Tibial nerve (tissue), 4 donors: ENCODE data around the gene SLCO3A1. TPM values are rescaled to one million over a fixed set of nuclear protein-coding genes. Genes with fewer than 3 reads are reported as not detected.
"Not testable (repeated sequence)": the region's sequence is repeated elsewhere in the genome, so short reads cannot be mapped to it uniquely, and the experiment has no call there.

ENCODE experiments used
- DNase-seq, 2 donors: peaks; one replicate each; pipeline ENCODE4 v3.0.0-alpha.2; 2019; ENCODE audit warnings: low spot score in 2 of 2
- H3K27ac ChIP-seq, 4 donors: fragments of 200-600 bp; sonication (generic) in 3 of 4; one replicate each; pipeline ENCODE4 v1.5.1; 2017 to 2019; ENCODE audit warnings: mild to moderate bottlenecking in 1 of 4
- H3K27me3 ChIP-seq, 2 donors: fragments of 200-600 bp; sonication (generic) in 1 of 2; one replicate each; pipeline versions ENCODE4 v1.5.1 to v1.6.0; 2017 to 2019
- H3K36me3 ChIP-seq, 3 donors: fragments of 200-600 bp; sonication (generic); one replicate each; pipeline ENCODE4 v1.5.1; 2018 to 2019
- H3K4me1 ChIP-seq, 4 donors: fragments of 200-600 bp; sonication (generic) in 3 of 4; one replicate each; pipeline ENCODE4 v1.5.1; 2017 to 2019
- H3K4me3 ChIP-seq, 4 donors: fragments of 200-600 bp; sonication (generic) in 3 of 4; one replicate each; pipeline ENCODE4 v1.5.1; 2017 to 2019; ENCODE audit warnings: mild to moderate bottlenecking in 1 of 4, moderate library complexity in 1 of 4
- H3K9me3 ChIP-seq, 4 donors: fragments of 200-600 bp; sonication (generic) in 3 of 4; one replicate each; pipeline ENCODE4 v1.5.1; 2017 to 2019
- CTCF ChIP-seq, 5 experiments: fragments of 200-600 bp in 3 of 5; fragments of 450-650 bp in 2 of 5; sonication (generic) in 3 of 5; IDR thresholded peaks; one replicate each; pipeline ENCODE4 v1.5.1; 2016 to 2019; ENCODE audit warnings: antibody characterized with exemption in 5 of 5, mild to moderate bottlenecking in 3 of 5, moderate library complexity in 2 of 5
- EP300 ChIP-seq, 2 donors: sonication (generic); formaldehyde crosslinking; IDR thresholded peaks; one replicate each; pipeline ENCODE4 v1.6.1; 2017; ENCODE audit warnings: antibody characterized with exemption in 2 of 2, mild to moderate bottlenecking in 1 of 2
- POLR2A ChIP-seq, 2 donors: fragments of 450-650 bp; IDR thresholded peaks; one replicate each; pipeline ENCODE4 v1.6.1; 2017; ENCODE audit warnings: antibody characterized with exemption in 2 of 2, mild to moderate bottlenecking in 2 of 2, moderate library complexity in 2 of 2
- WGBS, 2 donors: methylation state at CpG; one replicate each; pipeline ENCODE4 v1.1.5; 2018; 5-methylcytosine and 5-hydroxymethylcytosine counted together
- total RNA-seq, 4 donors: library from RNA; depleted of rRNA; stranded (reverse); fragments of >200 nt; gene quantifications; one replicate each; pipeline ENCODE4 v1.1.0, GENCODE V29; 2016

Gene SLCO3A1
- total RNA-seq, 4 donors from 2014 or later, result 13.8 to 20.2 (median 14.3) TPM

GRCh38 chr15:92200891-92201290, 347.4 kb downstream of the SLCO3A1 start:
- Histone ChIP-seq H3K4me1 (peaks cover 0 to 6% (median 0%) of the 10 kb centered on the region in 4 donors), H3K4me3 (no peak overlapping the region), H3K36me3 (no peaks in the 10 kb centered on the region), H3K9me3 (peaks cover 0 to 12% (median 0%) of the 10 kb centered on the region in 4 donors), H3K27me3 (no peaks in the 10 kb centered on the region), H3K27ac (no peak overlapping the region)
- no peak for DNase-seq
- WGBS, 2 donors, result 86 to 90% methylated on average over 2 of the region's 2 CpGs
- no peak for TF ChIP-seq POLR2A (IDR thresholded peaks at IDR 0.05)
- no peak for TF ChIP-seq EP300 (IDR thresholded peaks at IDR 0.05)
- no peak for TF ChIP-seq CTCF (IDR thresholded peaks at IDR 0.05)

- Histone ChIP-seq H3K27ac (no peak overlapping the region), H3K4me1 (no peaks in the 10 kb centered on the region), H3K36me3 (no peaks in the 10 kb centered on the region), H3K4me3 (no peak overlapping the region), H3K27me3 (no peaks in the 10 kb centered on the region), H3K9me3 (peaks cover 0 to 12% (median 0%) of the 10 kb centered on the region in 4 donors)
- TF ChIP-seq EP300 (IDR thresholded peaks at IDR 0.05) (no peak), CTCF (IDR thresholded peaks at IDR 0.05) (no peak), POLR2A (IDR thresholded peaks at IDR 0.05) (no peak)
- DNase-seq, result no peak
- WGBS, 2 donors, result 43 to 46% methylated on average over 2 of the region's 2 CpGs
Observed at GRCh38 chr15:92205255-92205739, 351.8 kb downstream of the SLCO3A1 start.

GRCh38 chr15:92207601-92208000, 354.1 kb downstream of the SLCO3A1 start:
- not testable (repeated sequence) for H3K4me1 ChIP-seq, H3K27ac ChIP-seq, H3K27me3 ChIP-seq, DNase-seq, H3K9me3 ChIP-seq, H3K4me3 ChIP-seq, H3K36me3 ChIP-seq
- 75 to 79% methylated on average over 6 of the region's 6 CpGs for WGBS, 2 donors
